HL-60 (cell line): Measurements from ENCODE around the gene TPD52L1.

ENCODE experiments used
- CTCF ChIP-seq: IDR thresholded peaks from one replicate; pipeline ENCODE4 v1.5.1; 2011; ENCODE audit warnings: low read length, control low read depth, inconsistent platforms; ENCODE audit not compliant: insufficient read depth
- GABPA ChIP-seq: IDR thresholded peaks from 2 replicates; pipeline ENCODE4 v1.6.1; 2012; ENCODE audit warnings: low read depth
- POLR2AphosphoS5 ChIP-seq: IDR thresholded peaks from 2 replicates; pipeline ENCODE4 v1.6.1; 2012; ENCODE audit warnings: low read depth
- REST ChIP-seq: IDR thresholded peaks from 2 replicates; pipeline ENCODE4 v1.6.1; 2012; ENCODE audit warnings: low read depth; ENCODE audit not compliant: insufficient replicate concordance

GRCh38 chr6:125104425-125104824 lies 49.1 kb upstream of the TPD52L1 start:
- TF ChIP-seq CTCF (no peak), POLR2AphosphoS5 (no peak), REST (no peak), GABPA (no peak)
